ENCODE data around the gene DIP2B. TPM values are rescaled to one million over a fixed set of nuclear protein-coding genes. Genes with fewer than 3 reads are reported as not detected.

The DIP2B gene
- total and polyA plus RNA-seq, 2 of the 13 experiments (the other 11 are each of a cell fraction or from before 2014, with no cell fraction given), result 32.1 to 35.8 TPM

DNA sequence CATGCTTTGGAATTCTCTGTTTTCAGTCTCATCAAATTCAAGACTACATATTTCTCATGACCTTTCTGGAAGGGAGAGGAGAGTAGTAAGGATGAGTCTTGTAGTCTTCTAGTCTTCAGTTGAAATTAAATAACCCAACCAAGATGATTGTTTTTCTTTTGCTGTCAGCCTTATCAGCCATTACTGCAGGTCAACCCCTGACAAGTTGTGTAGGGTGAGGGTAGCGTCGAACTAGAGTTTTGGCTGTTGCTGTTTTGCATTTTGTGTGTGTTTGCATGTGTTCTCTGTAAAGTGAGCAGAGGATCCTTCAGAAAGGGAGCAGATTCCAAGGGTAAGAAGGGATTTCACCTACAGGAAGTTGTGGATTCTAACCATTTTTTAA is 28.4 kb downstream of the DIP2B start:
- no peak overlapping the region for H2AFZ ChIP-seq (ENCODE audit: low read length)

More for the DNA sequence above, 28.4 kb downstream of the DIP2B start:
- 81% methylated on average over 2 of the region's 2 CpGs for WGBS (ENCODE audit: low lambda C conversion rate)
- peak overlapping the region; percentile 88 for H3K27ac ChIP-seq (ENCODE audit: extremely low read length, insufficient read depth, low read length)
- H3K36me3 ChIP-seq (replicated peaks in 1 of 2; ENCODE audit: control insufficient read depth in 1 of 2, insufficient read depth in 2 of 2, low read length in 2 of 2), result peaks cover 0 to 1% of the 10 kb centered on the region in 2 experiments; a peak in 1 of 5 replicates
- H3K4me1 ChIP-seq (ENCODE audit: insufficient read depth, low read length), result peaks cover 92% of the 10 kb centered on the region
- H4K20me1 ChIP-seq (ENCODE audit: insufficient read depth, low read length), result no peaks in the 10 kb centered on the region
- DNase-seq (ENCODE audit: low spot score) (no peak), ATAC-seq (no peak), FAIRE-seq (no peak)
- intact Hi-C loops (cut with micrococcal nuclease; ENCODE audit: unreplicated experiment), result loop anchor here (2.0 kb wide), 1 partner anchor 14 kb away; no protein-coding TSS in a partner anchor
- POLR2A ChIA-PET, result interaction anchor here (1.2 to 2.3 kb wide), 3 partner anchors 9 to 24 kb away, joined by 3 to 17 read pairs (median 6); no protein-coding TSS in a partner anchor
- H3K4me2 ChIP-seq (ENCODE audit: low read depth, low read length), result no peak overlapping the region
- in situ Hi-C loops (cut with HindIII; ENCODE audit: extremely low pct_ligation_motif_present, low pct_unique_long_range_greater_than_20kb), result no loop called here
- no peak for TF ChIP-seq ZNF382 (CRISPR knock-in tag; IDR thresholded peaks at IDR 0.05; ENCODE audit: borderline replicate concordance)
- TF ChIP-seq, protein P1, sequence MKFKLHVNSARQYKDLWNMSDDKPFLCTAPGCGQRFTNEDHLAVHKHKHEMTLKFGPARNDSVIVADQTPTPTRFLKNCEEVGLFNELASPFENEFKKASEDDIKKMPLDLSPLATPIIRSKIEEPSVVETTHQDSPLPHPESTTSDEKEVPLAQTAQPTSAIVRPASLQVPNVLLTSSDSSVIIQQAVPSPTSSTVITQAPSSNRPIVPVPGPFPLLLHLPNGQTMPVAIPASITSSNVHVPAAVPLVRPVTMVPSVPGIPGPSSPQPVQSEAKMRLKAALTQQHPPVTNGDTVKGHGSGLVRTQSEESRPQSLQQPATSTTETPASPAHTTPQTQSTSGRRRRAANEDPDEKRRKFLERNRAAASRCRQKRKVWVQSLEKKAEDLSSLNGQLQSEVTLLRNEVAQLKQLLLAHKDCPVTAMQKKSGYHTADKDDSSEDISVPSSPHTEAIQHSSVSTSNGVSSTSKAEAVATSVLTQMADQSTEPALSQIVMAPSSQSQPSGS (CRISPR knock-in tag; IDR thresholded peaks at IDR 0.05), result no peak
- TF ChIP-seq ZNF451 (CRISPR knock-in tag; IDR thresholded peaks at IDR 0.05), result no peak
- TF ChIP-seq ZNF224 (CRISPR knock-in tag; IDR thresholded peaks at IDR 0.05), result no peak
- no peak for TF ChIP-seq FIP1L1 (IDR thresholded peaks at IDR 0.05; ENCODE audit: borderline replicate concordance, insufficient read depth, low read depth, low read length)
- TF ChIP-seq, protein P2, sequence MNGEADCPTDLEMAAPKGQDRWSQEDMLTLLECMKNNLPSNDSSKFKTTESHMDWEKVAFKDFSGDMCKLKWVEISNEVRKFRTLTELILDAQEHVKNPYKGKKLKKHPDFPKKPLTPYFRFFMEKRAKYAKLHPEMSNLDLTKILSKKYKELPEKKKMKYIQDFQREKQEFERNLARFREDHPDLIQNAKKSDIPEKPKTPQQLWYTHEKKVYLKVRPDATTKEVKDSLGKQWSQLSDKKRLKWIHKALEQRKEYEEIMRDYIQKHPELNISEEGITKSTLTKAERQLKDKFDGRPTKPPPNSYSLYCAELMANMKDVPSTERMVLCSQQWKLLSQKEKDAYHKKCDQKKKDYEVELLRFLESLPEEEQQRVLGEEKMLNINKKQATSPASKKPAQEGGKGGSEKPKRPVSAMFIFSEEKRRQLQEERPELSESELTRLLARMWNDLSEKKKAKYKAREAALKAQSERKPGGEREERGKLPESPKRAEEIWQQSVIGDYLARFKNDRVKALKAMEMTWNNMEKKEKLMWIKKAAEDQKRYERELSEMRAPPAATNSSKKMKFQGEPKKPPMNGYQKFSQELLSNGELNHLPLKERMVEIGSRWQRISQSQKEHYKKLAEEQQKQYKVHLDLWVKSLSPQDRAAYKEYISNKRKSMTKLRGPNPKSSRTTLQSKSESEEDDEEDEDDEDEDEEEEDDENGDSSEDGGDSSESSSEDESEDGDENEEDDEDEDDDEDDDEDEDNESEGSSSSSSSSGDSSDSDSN (CRISPR knock-in tag; IDR thresholded peaks at IDR 0.05), result no peak
- peak overlapping the region; percentile 31; the same call in 1 of the 2 replicates for H3K9ac ChIP-seq (ENCODE audit: insufficient read depth, low read depth, low read length)
- H3K4me3 ChIP-seq (replicated peaks in 1 of 3; ENCODE audit: insufficient read depth in 1 of 3, low read depth in 2 of 3, low read length in 3 of 3), result no peak overlapping the region
- H3K27me3 ChIP-seq (ENCODE audit: control insufficient read depth in 1 of 2, insufficient read depth in 2 of 2, low read length in 2 of 2), result no peaks in the 10 kb centered on the region
- TSS peak; percentile 12 for BruUV-seq (replicated peaks)
- CTCF ChIA-PET (ENCODE audit: low intra/inter-chr PET ratio, low total read pairs), result no interaction called here
- H3K79me2 ChIP-seq (ENCODE audit: insufficient read depth, low read length), result peaks cover 89% of the 10 kb centered on the region
- no peaks in the 10 kb centered on the region for H3K9me3 ChIP-seq (ENCODE audit: low read length)
